Thyroid gland (tissue), 4 donors: ENCODE data around the gene MAPK8IP3. TPM values are rescaled to one million over a fixed set of nuclear protein-coding genes. Genes with fewer than 3 reads are reported as not detected.

Experiments
- DNase-seq, 2 donors: peaks; one replicate each; pipeline ENCODE4 v3.0.0-alpha.2; 2019
- H3K27ac ChIP-seq, 3 donors: fragments of 200-600 bp; sonication (generic); 1 replicate in 2 of 3; 2 replicates in 1 of 3; pipeline ENCODE4 v1.5.1; 2016 to 2019; ENCODE audit warnings: mild to moderate bottlenecking in 1 of 3, moderate library complexity in 1 of 3
- H3K27me3 ChIP-seq: fragments of 200-600 bp; sonication (generic); one replicate; pipeline ENCODE4 v1.5.1; 2019
- H3K36me3 ChIP-seq, 2 donors: fragments of 200-600 bp; sonication (generic); one replicate each; pipeline ENCODE4 v1.5.1; 2016 to 2019
- H3K4me1 ChIP-seq, 2 donors: fragments of 200-600 bp; sonication (generic); one replicate each; pipeline ENCODE4 v1.5.1; 2017 to 2019
- H3K4me3 ChIP-seq, 3 donors: fragments of 200-600 bp; sonication (generic); replicated peaks in 1 of 3; 1 replicate in 2 of 3; 2 replicates in 1 of 3; pipeline ENCODE4 v1.5.1; 2016; ENCODE audit warnings: mild to moderate bottlenecking in 1 of 3
- H3K9me3 ChIP-seq: fragments of 200-600 bp; sonication (generic); one replicate; pipeline ENCODE4 v1.5.1; 2017
- CTCF ChIP-seq, 6 experiments: fragments of 200-600 bp in 3 of 6; fragments of 450-650 bp in 3 of 6; sonication (generic) in 3 of 6; IDR thresholded peaks; one replicate each; pipeline ENCODE4 v1.5.1; 2016 to 2019; ENCODE audit warnings: antibody characterized with exemption in 6 of 6, mild to moderate bottlenecking in 2 of 6, inconsistent platforms in 1 of 6, moderate library complexity in 1 of 6
- POLR2A ChIP-seq, 2 donors: fragments of 450-650 bp; IDR thresholded peaks; one replicate each; pipeline ENCODE4 v1.6.1; 2017; ENCODE audit warnings: antibody characterized with exemption in 2 of 2, mild to moderate bottlenecking in 2 of 2, moderate library complexity in 1 of 2
- WGBS, 2 donors: methylation state at CpG; one replicate each; pipeline ENCODE4 v1.1.5; 2017; 5-methylcytosine and 5-hydroxymethylcytosine counted together
- intact Hi-C: fragments of 100-400 bp; cut with DNase I; formaldehyde crosslinking; loops from one replicate; pipeline ENCODE4 v1.15.1; 2023
- total RNA-seq, 4 donors: library from RNA; depleted of rRNA; stranded (reverse); fragments of >200 nt; gene quantifications; one replicate each; pipeline ENCODE4 v1.2.3, GENCODE V29; 2016

MAPK8IP3 gene
- total RNA-seq, 4 donors from 2014 or later = 45.7 to 137 (median 60.4) TPM

GRCh38 chr16:1706386-1707192, 594 bp downstream of the MAPK8IP3 start:
- Histone ChIP-seq H3K36me3 (no peaks in the 10 kb centered on the region), H3K9me3 (no peaks in the 10 kb centered on the region), H3K4me1 (peaks cover 18 to 20% of the 10 kb centered on the region in 2 donors), H3K27ac (peak overlapping the region; percentile 44 to 91 (median 78)), H3K4me3 (peak overlapping the region; percentile 83 to 97 (median 88)), H3K27me3 (no peaks in the 10 kb centered on the region)
- peak; percentile 15 to 22 for DNase-seq
- WGBS, 2 donors = 0 to 1% methylated on average over 5 to 14 of the region's 62 CpGs
- TF ChIP-seq POLR2A (IDR thresholded peaks at IDR 0.05) (no peak), CTCF (IDR thresholded peaks at IDR 0.05) (no peak)
- intact Hi-C loops = loop anchor here (10.0 kb wide), 1 partner anchor 92 kb away; the partner anchor contains the start of genes CRAMP1 and IFT140

- Histone ChIP-seq H3K4me3 (peak overlapping the region in 2 of 3 donors; percentile 23 to 97), H3K27ac (peak overlapping the region in 1 of 3 donors; percentile 78), H3K27me3 (no peaks in the 10 kb centered on the region), H3K4me1 (peaks cover 20% of the 10 kb centered on the region in 2 donors), H3K9me3 (no peaks in the 10 kb centered on the region), H3K36me3 (no peaks in the 10 kb centered on the region)
- DNase-seq = peak; percentile 13 to 18
- 19 to 20% methylated on average over 16 of the region's 16 CpGs for WGBS, 2 donors
- intact Hi-C loops = loop anchor here (10.0 kb wide), 1 partner anchor 92 kb away; the partner anchor contains the start of genes CRAMP1 and IFT140
- TF ChIP-seq POLR2A (IDR thresholded peaks at IDR 0.05) = no peak
- no peak for TF ChIP-seq CTCF (IDR thresholded peaks at IDR 0.05)
Observed at GRCh38 chr16:1707193-1707790, 1.3 kb downstream of the MAPK8IP3 start.

- no peak overlapping the region for H3K4me3 ChIP-seq
- no peaks in the 10 kb centered on the region for H3K27me3 ChIP-seq
- WGBS, 2 donors = 86 to 95% methylated on average over 18 of the region's 18 CpGs
- H3K9me3 ChIP-seq = no peaks in the 10 kb centered on the region
- no peak for TF ChIP-seq POLR2A (IDR thresholded peaks at IDR 0.05)
- TF ChIP-seq CTCF (IDR thresholded peaks at IDR 0.05) = no peak
- peaks cover 24 to 30% of the 10 kb centered on the region in 2 donors for H3K4me1 ChIP-seq
- DNase-seq = no peak
- H3K27ac ChIP-seq = no peak overlapping the region
- no peaks in the 10 kb centered on the region for H3K36me3 ChIP-seq
- intact Hi-C loops = loop anchor here (10.0 kb wide), 1 partner anchor 93 kb away; the partner anchor contains the start of genes CRAMP1 and IFT140
Observed at GRCh38 chr16:1708083-1708767, 2.2 kb downstream of the MAPK8IP3 start.

GRCh38 chr16:1708768-1709180, 2.8 kb downstream of the MAPK8IP3 start:
- no peak overlapping the region for H3K27ac ChIP-seq
- peaks cover 29 to 35% of the 10 kb centered on the region in 2 donors for H3K4me1 ChIP-seq
- H3K27me3 ChIP-seq = no peaks in the 10 kb centered on the region
- DNase-seq = no peak
- no peak overlapping the region for H3K4me3 ChIP-seq
- TF ChIP-seq POLR2A (IDR thresholded peaks at IDR 0.05) (no peak), CTCF (IDR thresholded peaks at IDR 0.05) (no peak)
- WGBS, 2 donors = 86 to 92% methylated on average over 12 to 13 of the region's 13 CpGs
- intact Hi-C loops = loop anchor here (10.0 kb wide), 1 partner anchor 94 kb away; the partner anchor contains the start of genes CRAMP1 and IFT140
- no peaks in the 10 kb centered on the region for H3K9me3 ChIP-seq
- no peaks in the 10 kb centered on the region for H3K36me3 ChIP-seq
